ENCODE results near the gene ANKRD12.

Gene ANKRD12

DNA sequence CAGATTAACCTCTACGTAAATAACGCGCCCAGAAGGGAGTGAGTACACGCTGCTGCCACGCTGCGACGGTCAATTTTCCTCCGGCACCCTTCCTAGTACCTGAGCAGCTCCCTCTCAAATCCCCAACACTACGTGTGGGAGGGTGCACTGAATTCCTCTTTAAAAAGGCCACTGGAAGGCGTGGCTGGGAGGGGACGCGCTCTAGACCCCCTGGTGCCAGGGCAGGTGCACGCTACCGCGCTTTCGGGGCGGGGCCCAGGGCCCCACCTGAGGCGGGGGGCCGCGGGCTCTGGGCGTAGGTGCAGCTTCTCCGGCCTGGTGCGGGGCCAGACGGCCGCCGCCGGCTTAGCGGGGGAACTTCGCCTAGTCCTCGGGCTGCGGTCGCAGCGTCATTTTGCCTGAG is 668 bp upstream of the ANKRD12 start:
- H3K4me3 ChIP-seq (ENCODE audit: low read depth, low read length): peak overlapping the region; percentile 85
- no peaks in the 10 kb centered on the region for H3K9me3 ChIP-seq (ENCODE audit: control insufficient read depth, insufficient read depth, low read depth, low read length)
- CTCF ChIA-PET: interaction anchor here (1.0 to 1.1 kb wide), 2 partner anchors 26 to 36 kb away, joined by 3 read pairs; no protein-coding TSS in a partner anchor
- H3K36me3 ChIP-seq (ENCODE audit: control insufficient read depth in 2 of 2, insufficient read depth in 1 of 2, low read length in 2 of 2): peaks cover 31% of the 10 kb centered on the region in 2 experiments
- H3K27ac ChIP-seq (ENCODE audit: extremely low read depth, low read depth, low read length): peak overlapping the region; percentile 84
- H3K4me1 ChIP-seq (ENCODE audit: control insufficient read depth, insufficient read depth, low read length): peaks cover 17% of the 10 kb centered on the region
- POLR2A ChIA-PET: interaction anchor here (0.7 to 2.6 kb wide), 7 partner anchors 9 to 199 kb away, joined by 3 to 29 read pairs (median 6); partner anchors contain the start of genes NDUFV2 and TWSG1
- TF ChIP-seq KLF17 (tag by site-specific recombination; IDR thresholded peaks at IDR 0.05) (0 out of 2 replicates have a peak, but pooled peaks have one; percentile 12), OVOL3 (tag by site-specific recombination; IDR thresholded peaks at IDR 0.05) (no peak), ZNF16 (tag by site-specific recombination; IDR thresholded peaks at IDR 0.05; ENCODE audit: low read depth) (no peak), ZNF830 (tag by site-specific recombination; IDR thresholded peaks at IDR 0.05; ENCODE audit: low read depth) (no peak), ZBTB17 (tag by site-specific recombination; IDR thresholded peaks at IDR 0.05) (no peak), WT1 (tag by site-specific recombination; IDR thresholded peaks at IDR 0.05) (peak; percentile 18; the same call in 1 of the 2 replicates), KLF16 (tag by site-specific recombination; IDR thresholded peaks at IDR 0.05) (no peak), ZNF600 (tag by site-specific recombination; IDR thresholded peaks at IDR 0.05) (peak; percentile 73), CTCF (tag by site-specific recombination; IDR thresholded peaks at IDR 0.05) (0 out of 2 replicates have a peak, but pooled peaks have one; percentile 1), ZNF132 (tag by site-specific recombination; IDR thresholded peaks at IDR 0.05; ENCODE audit: borderline replicate concordance) (no peak), ZFP37 (tag by site-specific recombination; IDR thresholded peaks at IDR 0.05) (peak; percentile 81; the same call in 1 of the 2 replicates), KLF1 (tag by site-specific recombination; IDR thresholded peaks at IDR 0.05) (peak; percentile 92), ZNF792 (tag by site-specific recombination; IDR thresholded peaks at IDR 0.05) (no peak), GLIS1 (tag by site-specific recombination; IDR thresholded peaks at IDR 0.05) (peak; percentile 92), MZF1 (tag by site-specific recombination; IDR thresholded peaks at IDR 0.05; ENCODE audit: borderline replicate concordance) (peak; percentile 89), PBX3 (CRISPR knock-in tag; IDR thresholded peaks at IDR 0.05) (no peak), PATZ1 (tag by site-specific recombination; IDR thresholded peaks at IDR 0.05) (peak; percentile 83), ZNF394 (tag by site-specific recombination; IDR thresholded peaks at IDR 0.05; ENCODE audit: borderline replicate concordance) (peak; percentile 67; the same call in 1 of the 2 replicates), GLIS2 (tag by site-specific recombination; IDR thresholded peaks at IDR 0.05) (peak; percentile 91), ZNF24 (tag by site-specific recombination; IDR thresholded peaks at IDR 0.05) (no peak), SP3 (tag by site-specific recombination; IDR thresholded peaks at IDR 0.05) (peak; percentile 62; the same call in 1 of the 2 replicates), KLF8 (tag by site-specific recombination; IDR thresholded peaks at IDR 0.05) (peak; percentile 70), ZBTB7A (tag by site-specific recombination; IDR thresholded peaks at IDR 0.05; ENCODE audit: low read depth) (no peak; the same call in 1 of the 2 replicates), ZNF48 (tag by site-specific recombination; IDR thresholded peaks at IDR 0.05) (no peak), ZNF335 (tag by site-specific recombination; conservative IDR thresholded peaks at IDR 0.05) (peak; percentile 21; the same call in 1 of the 2 replicates)
- TF ChIP-seq, protein P1, sequence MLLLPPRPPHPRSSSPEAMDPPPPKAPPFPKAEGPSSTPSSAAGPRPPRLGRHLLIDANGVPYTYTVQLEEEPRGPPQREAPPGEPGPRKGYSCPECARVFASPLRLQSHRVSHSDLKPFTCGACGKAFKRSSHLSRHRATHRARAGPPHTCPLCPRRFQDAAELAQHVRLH (tag by site-specific recombination; IDR thresholded peaks at IDR 0.05): peak; percentile 16; the same call in 1 of the 2 replicates
- TF ChIP-seq, protein P2, sequence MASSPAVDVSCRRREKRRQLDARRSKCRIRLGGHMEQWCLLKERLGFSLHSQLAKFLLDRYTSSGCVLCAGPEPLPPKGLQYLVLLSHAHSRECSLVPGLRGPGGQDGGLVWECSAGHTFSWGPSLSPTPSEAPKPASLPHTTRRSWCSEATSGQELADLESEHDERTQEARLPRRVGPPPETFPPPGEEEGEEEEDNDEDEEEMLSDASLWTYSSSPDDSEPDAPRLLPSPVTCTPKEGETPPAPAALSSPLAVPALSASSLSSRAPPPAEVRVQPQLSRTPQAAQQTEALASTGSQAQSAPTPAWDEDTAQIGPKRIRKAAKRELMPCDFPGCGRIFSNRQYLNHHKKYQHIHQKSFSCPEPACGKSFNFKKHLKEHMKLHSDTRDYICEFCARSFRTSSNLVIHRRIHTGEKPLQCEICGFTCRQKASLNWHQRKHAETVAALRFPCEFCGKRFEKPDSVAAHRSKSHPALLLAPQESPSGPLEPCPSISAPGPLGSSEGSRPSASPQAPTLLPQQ (tag by site-specific recombination; IDR thresholded peaks at IDR 0.05): peak; percentile 70; the same call in 1 of the 2 replicates
- TF ChIP-seq, protein P3, sequence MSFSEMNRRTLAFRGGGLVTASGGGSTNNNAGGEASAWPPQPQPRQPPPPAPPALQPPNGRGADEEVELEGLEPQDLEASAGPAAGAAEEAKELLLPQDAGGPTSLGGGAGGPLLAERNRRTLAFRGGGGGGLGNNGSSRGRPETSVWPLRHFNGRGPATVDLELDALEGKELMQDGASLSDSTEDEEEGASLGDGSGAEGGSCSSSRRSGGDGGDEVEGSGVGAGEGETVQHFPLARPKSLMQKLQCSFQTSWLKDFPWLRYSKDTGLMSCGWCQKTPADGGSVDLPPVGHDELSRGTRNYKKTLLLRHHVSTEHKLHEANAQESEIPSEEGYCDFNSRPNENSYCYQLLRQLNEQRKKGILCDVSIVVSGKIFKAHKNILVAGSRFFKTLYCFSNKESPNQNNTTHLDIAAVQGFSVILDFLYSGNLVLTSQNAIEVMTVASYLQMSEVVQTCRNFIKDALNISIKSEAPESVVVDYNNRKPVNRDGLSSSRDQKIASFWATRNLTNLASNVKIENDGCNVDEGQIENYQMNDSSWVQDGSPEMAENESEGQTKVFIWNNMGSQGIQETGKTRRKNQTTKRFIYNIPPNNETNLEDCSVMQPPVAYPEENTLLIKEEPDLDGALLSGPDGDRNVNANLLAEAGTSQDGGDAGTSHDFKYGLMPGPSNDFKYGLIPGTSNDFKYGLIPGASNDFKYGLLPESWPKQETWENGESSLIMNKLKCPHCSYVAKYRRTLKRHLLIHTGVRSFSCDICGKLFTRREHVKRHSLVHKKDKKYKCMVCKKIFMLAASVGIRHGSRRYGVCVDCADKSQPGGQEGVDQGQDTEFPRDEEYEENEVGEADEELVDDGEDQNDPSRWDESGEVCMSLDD (tag by site-specific recombination; IDR thresholded peaks at IDR 0.05): peak; percentile 58; the same call in 1 of the 2 replicates

Data from HEK293 (cell line).